Activated CD8-positive, alpha-beta T cell treated with anti-CD3 and anti-CD28 coated beads, Interleukin-2, amount 10 ng/mL, durations not matched to agents 7 days and 5 days (primary cell): ENCODE measurements around the gene NACC1. TPM values are rescaled to one million over a fixed set of nuclear protein-coding genes. Genes with fewer than 3 reads are reported as not detected.

Experiments used
- total RNA-seq, 2 experiments: library from RNA; stranded (reverse); gene quantifications; one replicate each; pipeline ENCODE4 v1.2.3, GENCODE V29; 2021

The NACC1 gene
- total RNA-seq, 2 experiments from 2014 or later = 74.6 to 84.8 TPM

Other genes with a start within 250 kb of the NACC1 start
- 10 to 100 TPM; 26.1 to 27.4 TPM for gene DNASE2, start 236.8 kb upstream of the NACC1 start, total RNA-seq
- under 1 TPM in 1 of 2 experiments, not detected in 1; 0.21 TPM for gene KLF1, start 231.1 kb upstream of the NACC1 start, total RNA-seq
- gene GCDH, start 227.1 kb upstream of the NACC1 start, total RNA-seq = 10 to 100 TPM; 39.5 to 42.5 TPM
- gene SYCE2, start 199.0 kb upstream of the NACC1 start, total RNA-seq = 1 to 10 TPM; 3.4 to 3.9 TPM
- 100 to 1,000 TPM in 1 of 2 experiments, 10 to 100 TPM in 1; 98.8 to 106 TPM for gene FARSA, start 184.6 kb upstream of the NACC1 start, total RNA-seq
- gene CALR, start 179.7 kb upstream of the NACC1 start, total RNA-seq = 100 to 1,000 TPM; 875 to 886 TPM
- gene RAD23A, start 172.4 kb upstream of the NACC1 start, total RNA-seq = 100 to 1,000 TPM; 138 to 140 TPM
- 10 to 100 TPM; 23.4 to 25.4 TPM for gene GADD45GIP1, start 161.0 kb upstream of the NACC1 start, total RNA-seq
- under 1 TPM; 0.21 to 0.34 TPM for gene DAND5, start 148.7 kb upstream of the NACC1 start, total RNA-seq
- 1 to 10 TPM in 1 of 2 experiments, under 1 TPM in 1; 0.40 to 1.4 TPM for gene NFIX, start 122.8 kb upstream of the NACC1 start, total RNA-seq
- gene LYL1, start 15.4 kb upstream of the NACC1 start, total RNA-seq = 1 to 10 TPM; 3.3 to 3.8 TPM
- 10 to 100 TPM; 59.8 to 60.3 TPM for gene TRMT1, start 1.5 kb upstream of the NACC1 start, total RNA-seq
- gene STX10, start 32.1 kb downstream of the NACC1 start, total RNA-seq = 10 to 100 TPM; 68.4 to 69.2 TPM
- gene IER2, start 32.1 kb downstream of the NACC1 start, total RNA-seq = 100 to 1,000 TPM; 203 to 210 TPM